A549 (cell line): ENCODE measurements around the gene CTDP1. TPM values are rescaled to one million over a fixed set of nuclear protein-coding genes. Genes with fewer than 3 reads are reported as not detected.

Experiments used
- ATAC-seq, 2 experiments: fragments of 200-7000 bp in 1 of 2; fragments of >200 bp in 1 of 2; cut with Nextera tagmentation in 1 of 2; cut with Tn5 transposase in 1 of 2; 3 replicates each; pipeline versions ENCODE4 v1.8.0 to v1.9.1; 2018 to 2020; ENCODE audit warnings: mild to moderate bottlenecking in 1 of 2, moderate library complexity in 1 of 2
- CTCF ChIA-PET: fragments of 300-600 bp; sonication (Branson Sonifier 250); formaldehyde crosslinking; extraction: SDS; loops from one replicate; lab custom pipeline; 2021; ENCODE audit warnings: antibody characterized with exemption, inconsistent platforms; lab: Yijun Ruan, JAX
- POLR2A ChIA-PET: fragments of 350-600 bp; formaldehyde crosslinking; extraction: SDS; loops from one replicate; lab custom pipeline; 2021; ENCODE audit warnings: antibody characterized with exemption, inconsistent platforms; lab: Yijun Ruan, JAX
- DNase-seq, 2 experiments: peaks; one replicate each; pipeline versions ENCODE4 v3.0.0 to v3.0.0-alpha.2; 2011 to 2016; ENCODE audit warnings: low read depth in 1 of 2, low spot score in 1 of 2
- FAIRE-seq: peaks from 2 replicates; lab custom pipeline; 2011; peaks lifted over from hg19 to GRCh38; lab: Jason Lieb, UNC
- H3K27ac ChIP-seq, 2 experiments: fragments of >200 bp; sonication (Bioruptor Twin); formaldehyde crosslinking; 3 replicates each; pipeline ENCODE4 v1.5.1; 2016 to 2017
- H3K4me1 ChIP-seq: fragments of >200 bp; sonication (Bioruptor Twin); formaldehyde crosslinking; 3 replicates; pipeline ENCODE4 v1.6.1; 2016
- H3K4me2 ChIP-seq: fragments of >200 bp; sonication (Bioruptor Twin); formaldehyde crosslinking; 3 replicates; pipeline ENCODE4 v1.6.1; 2016
- H3K4me3 ChIP-seq: fragments of >200 bp; sonication (Bioruptor Twin); formaldehyde crosslinking; 3 replicates; pipeline ENCODE4 v1.5.1; 2016
- H3K9me3 ChIP-seq: fragments of >200 bp; sonication (Bioruptor Twin); formaldehyde crosslinking; 3 replicates; pipeline ENCODE4 v1.6.1; 2016
- BCL3 ChIP-seq: fragments of >200 bp; sonication (Bioruptor Twin); formaldehyde crosslinking; IDR thresholded peaks from 3 replicates; pipeline ENCODE4 v1.6.1; 2016
- CBX8 ChIP-seq: fragments of 200-600 bp; sonication (generic); IDR thresholded peaks from 2 replicates; pipeline ENCODE4 v1.6.1; 2016
- CHD2 ChIP-seq: fragments of 150-350 bp; IDR thresholded peaks from 2 replicates; pipeline ENCODE4 v1.6.1; 2014; ENCODE audit warnings: low read length; ENCODE audit not compliant: partially characterized antibody
- CHD4 ChIP-seq: fragments of 200-600 bp; sonication (generic); IDR thresholded peaks from 2 replicates; pipeline ENCODE4 v1.6.1; 2016; ENCODE audit warnings: antibody characterized with exemption, mild to moderate bottlenecking, borderline replicate concordance
- EP300 ChIP-seq, 2 experiments: fragments of >200 bp; sonication (Bioruptor Twin); formaldehyde crosslinking; IDR thresholded peaks; 2 replicates in 1 of 2; 3 replicates in 1 of 2; pipeline ENCODE4 v1.6.1; 2016 to 2017
- FOXS1 ChIP-seq: fragments of 250-450 bp; sonication (Bioruptor Pico); IDR thresholded peaks from 2 replicates; pipeline ENCODE4 v1.5.0; 2020; ENCODE audit warnings: mild to moderate bottlenecking, moderate library complexity
- GATA3 ChIP-seq: IDR thresholded peaks from 2 replicates; pipeline ENCODE4 v1.6.1; 2012; ENCODE audit warnings: borderline replicate concordance
- JUNB ChIP-seq: fragments of >200 bp; sonication (Bioruptor Twin); formaldehyde crosslinking; IDR thresholded peaks from 2 replicates; pipeline ENCODE4 v1.6.1; 2016
- KDM5A ChIP-seq: fragments of 200-600 bp; sonication (generic); IDR thresholded peaks from 2 replicates; pipeline ENCODE4 v1.6.1; 2016; ENCODE audit warnings: antibody characterized with exemption, mild to moderate bottlenecking
- MAZ ChIP-seq: fragments of 150-350 bp; IDR thresholded peaks from 2 replicates; pipeline ENCODE4 v1.6.1; 2014; ENCODE audit warnings: antibody characterized with exemption, low read depth, low read length, borderline replicate concordance
- RAD21 ChIP-seq, 2 experiments: fragments of >200 bp in 1 of 2; sonication (Bioruptor Twin) in 1 of 2; formaldehyde crosslinking in 1 of 2; IDR thresholded peaks in 1 of 2; conservative IDR thresholded peaks in 1 of 2; 2 replicates in 1 of 2; 3 replicates in 1 of 2; pipeline ENCODE4 v1.6.1; 2012 to 2018; ENCODE audit warnings: inconsistent platforms in 1 of 2
- RNF2 ChIP-seq: fragments of 200-600 bp; sonication (generic); IDR thresholded peaks from 2 replicates; pipeline ENCODE4 v1.6.1; 2016; ENCODE audit warnings: low read depth, mild to moderate bottlenecking, antibody characterized with exemption, moderate library complexity, borderline replicate concordance
- TFCP2L1 ChIP-seq: fragments of 250-450 bp; sonication (Bioruptor Pico); IDR thresholded peaks from 2 replicates; pipeline ENCODE4 v1.5.0; 2021; ENCODE audit warnings: mild to moderate bottlenecking
- whole genome bisulfite sequencing: methylation state at CpG from one replicate; pipeline ENCODE4 v1.1.6; 2017; ENCODE audit errors: missing lambda C conversion rate; 5-methylcytosine and 5-hydroxymethylcytosine counted together
- polyA plus RNA-seq, 4 experiments: library from polyadenylated mRNA; depleted of rRNA in 3 of 4; stranded (reverse); fragments of >200 nt; fragmentation: RNase III in 1 of 4; extraction: RNeasy Plus Mini Kit Qiagen cat#74134 plus additional on column Dnase treatment in 1 of 4; gene quantifications; 2 replicates in 3 of 4; 3 replicates in 1 of 4; pipeline ENCODE4 v1.2.3, GENCODE V29; 2011 to 2017
- TF ChIP-seq, protein P1 (sequence below): fragments of 150-350 bp; IDR thresholded peaks from 2 replicates; pipeline ENCODE4 v1.6.1; 2014; ENCODE audit warnings: low read depth, mild to moderate bottlenecking, low read length
- TF ChIP-seq, protein P2 (sequence below): fragments of 250-450 bp; sonication (Bioruptor Pico); IDR thresholded peaks from 2 replicates; pipeline ENCODE4 v1.5.0; 2021; ENCODE audit warnings: mild to moderate bottlenecking, moderate library complexity, borderline replicate concordance

CTDP1 gene
- polyA plus RNA-seq, 2 of the 4 experiments (the other 2 are of a cell fraction), result 6.8 to 12.1 TPM

- POLR2A ChIA-PET, result no interaction called here
Observed at GRCh38 chr18:79735071-79735980, 55.7 kb downstream of the CTDP1 start.

GRCh38 chr18:79736230-79736629, 56.6 kb downstream of the CTDP1 start:
- Histone ChIP-seq H3K9me3 (peaks cover 14% of the 10 kb centered on the region; the same call in 2 of the 3 replicates), H3K27ac (no peak overlapping the region), H3K4me3 (no peak overlapping the region), H3K4me2 (no peak overlapping the region), H3K4me1 (no peaks in the 10 kb centered on the region)
- ATAC-seq, result no peak
- TF ChIP-seq FOXS1 (CRISPR knock-in tag) (no peak), EP300 (IDR thresholded peaks at IDR 0.05) (no peak)
- ChIA-PET POLR2A (no interaction called here), CTCF (no interaction called here)
- no peak for FAIRE-seq
- whole genome bisulfite sequencing, result 97% methylated on average over 19 of the region's 25 CpGs
- no peak for DNase-seq

More at GRCh38 chr18:79735071-79735980, 55.7 kb downstream of the CTDP1 start:
- H3K4me2 ChIP-seq, result no peak overlapping the region
- DNase-seq (no peak), ATAC-seq (no peak), FAIRE-seq (no peak)
- WGBS, result 97% methylated on average over 29 of the region's 63 CpGs
- no peak overlapping the region for H3K4me3 ChIP-seq
- H3K4me1 ChIP-seq, result no peaks in the 10 kb centered on the region
- TF ChIP-seq JUNB (no peak), RAD21 (conservative IDR thresholded peaks at IDR 0.05 in 1 of 2, IDR thresholded peaks at IDR 0.05 in 1 of 2) (no peak), TFCP2L1 (CRISPR knock-in tag) (no peak), RNF2 (no peak), CHD2 (no peak), CHD4 (no peak)
- TF ChIP-seq, protein P1, sequence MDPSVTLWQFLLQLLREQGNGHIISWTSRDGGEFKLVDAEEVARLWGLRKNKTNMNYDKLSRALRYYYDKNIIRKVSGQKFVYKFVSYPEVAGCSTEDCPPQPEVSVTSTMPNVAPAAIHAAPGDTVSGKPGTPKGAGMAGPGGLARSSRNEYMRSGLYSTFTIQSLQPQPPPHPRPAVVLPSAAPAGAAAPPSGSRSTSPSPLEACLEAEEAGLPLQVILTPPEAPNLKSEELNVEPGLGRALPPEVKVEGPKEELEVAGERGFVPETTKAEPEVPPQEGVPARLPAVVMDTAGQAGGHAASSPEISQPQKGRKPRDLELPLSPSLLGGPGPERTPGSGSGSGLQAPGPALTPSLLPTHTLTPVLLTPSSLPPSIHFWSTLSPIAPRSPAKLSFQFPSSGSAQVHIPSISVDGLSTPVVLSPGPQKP, result no peak
- H3K27ac ChIP-seq, result no peak overlapping the region
- H3K9me3 ChIP-seq, result peaks cover 22% of the 10 kb centered on the region; the same call in 2 of the 3 replicates
- CTCF ChIA-PET, result no interaction called here

DNA sequence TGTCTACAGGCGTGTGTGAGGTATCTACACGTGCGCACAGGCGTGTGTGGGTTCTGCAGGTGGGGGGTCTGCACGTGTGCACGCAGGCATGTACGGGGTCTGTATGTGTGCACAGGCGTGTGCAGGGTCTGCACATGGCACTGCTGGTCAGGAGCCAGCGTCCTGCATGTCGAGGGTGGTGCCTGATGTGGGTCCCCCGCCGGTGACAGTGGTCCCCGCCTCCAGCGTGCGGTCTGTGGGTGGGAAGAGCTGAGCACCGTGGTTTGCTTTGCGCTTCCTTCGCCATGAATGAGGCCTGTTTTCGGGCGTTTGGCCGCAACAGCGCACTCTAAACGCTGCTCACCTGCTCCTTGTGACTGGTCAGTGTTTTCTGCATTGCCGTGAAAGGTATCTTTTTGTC, 57.2 kb downstream of the CTDP1 start:
- DNase-seq, result no peak
- no peak for FAIRE-seq
- H3K9me3 ChIP-seq, result peaks cover 8% of the 10 kb centered on the region; the same call in 2 of the 3 replicates
- WGBS, result 95% methylated on average over 24 of the region's 24 CpGs
- ChIA-PET POLR2A (no interaction called here), CTCF (no interaction called here)
- no peak overlapping the region for H3K27ac ChIP-seq
- no peaks in the 10 kb centered on the region for H3K4me1 ChIP-seq
- H3K4me3 ChIP-seq, result no peak overlapping the region
- ATAC-seq, result no peak
- TF ChIP-seq KDM5A, result no peak
- TF ChIP-seq, protein P2, sequence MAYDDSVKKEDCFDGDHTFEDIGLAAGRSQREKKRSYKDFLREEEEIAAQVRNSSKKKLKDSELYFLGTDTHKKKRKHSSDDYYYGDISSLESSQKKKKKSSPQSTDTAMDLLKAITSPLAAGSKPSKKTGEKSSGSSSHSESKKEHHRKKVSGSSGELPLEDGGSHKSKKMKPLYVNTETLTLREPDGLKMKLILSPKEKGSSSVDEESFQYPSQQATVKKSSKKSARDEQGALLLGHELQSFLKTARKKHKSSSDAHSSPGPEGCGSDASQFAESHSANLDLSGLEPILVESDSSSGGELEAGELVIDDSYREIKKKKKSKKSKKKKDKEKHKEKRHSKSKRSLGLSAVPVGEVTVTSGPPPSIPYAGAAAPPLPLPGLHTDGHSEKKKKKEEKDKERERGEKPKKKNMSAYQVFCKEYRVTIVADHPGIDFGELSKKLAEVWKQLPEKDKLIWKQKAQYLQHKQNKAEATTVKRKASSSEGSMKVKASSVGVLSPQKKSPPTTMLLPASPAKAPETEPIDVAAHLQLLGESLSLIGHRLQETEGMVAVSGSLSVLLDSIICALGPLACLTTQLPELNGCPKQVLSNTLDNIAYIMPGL (CRISPR knock-in tag), result no peak
- TF ChIP-seq CBX8, result no peak
- no peak for TF ChIP-seq CHD2
- no peak overlapping the region for H3K4me2 ChIP-seq

DNA sequence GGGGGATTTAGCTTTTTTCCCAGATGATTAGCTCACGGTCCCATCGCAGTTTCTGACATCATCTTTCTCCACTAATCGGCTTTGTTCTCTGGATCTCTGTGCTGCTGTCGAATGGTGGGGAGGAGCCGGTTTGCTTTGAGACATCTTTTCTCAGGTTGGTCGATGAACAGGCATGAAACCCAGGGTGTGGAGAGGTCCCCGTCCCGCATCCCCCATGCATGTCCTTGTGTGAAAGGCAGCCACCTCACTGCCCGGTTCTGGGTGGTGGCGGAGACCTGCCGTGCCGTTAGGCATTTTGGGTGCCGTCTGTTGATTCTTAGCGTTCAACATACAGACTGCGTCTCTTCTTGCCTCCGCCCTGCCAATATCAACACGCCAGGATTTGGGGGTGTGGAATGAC, 57.8 kb downstream of the CTDP1 start:
- Histone ChIP-seq H3K9me3 (peaks cover 4% of the 10 kb centered on the region; the same call in 1 of the 3 replicates), H3K4me2 (no peak overlapping the region), H3K4me3 (no peak overlapping the region), H3K4me1 (no peaks in the 10 kb centered on the region), H3K27ac (no peak overlapping the region)
- ATAC-seq, result no peak
- FAIRE-seq, result no peak
- DNase-seq, result no peak
- ChIA-PET CTCF (interaction anchor here (0.6 kb wide), 1 partner anchor 402 kb away, joined by 3 read pairs; no protein-coding TSS in a partner anchor), POLR2A (no interaction called here)
- WGBS, result 95% methylated on average over 15 of the region's 17 CpGs
- TF ChIP-seq BCL3 (no peak), GATA3 (no peak), MAZ (no peak), KDM5A (no peak)
